ENCODE data around the gene CPNE6.
"Not testable (repeated sequence)": the region's sequence is repeated elsewhere in the genome, so short reads cannot be mapped to it uniquely, and the experiment has no call there.

The CPNE6 gene

DNA sequence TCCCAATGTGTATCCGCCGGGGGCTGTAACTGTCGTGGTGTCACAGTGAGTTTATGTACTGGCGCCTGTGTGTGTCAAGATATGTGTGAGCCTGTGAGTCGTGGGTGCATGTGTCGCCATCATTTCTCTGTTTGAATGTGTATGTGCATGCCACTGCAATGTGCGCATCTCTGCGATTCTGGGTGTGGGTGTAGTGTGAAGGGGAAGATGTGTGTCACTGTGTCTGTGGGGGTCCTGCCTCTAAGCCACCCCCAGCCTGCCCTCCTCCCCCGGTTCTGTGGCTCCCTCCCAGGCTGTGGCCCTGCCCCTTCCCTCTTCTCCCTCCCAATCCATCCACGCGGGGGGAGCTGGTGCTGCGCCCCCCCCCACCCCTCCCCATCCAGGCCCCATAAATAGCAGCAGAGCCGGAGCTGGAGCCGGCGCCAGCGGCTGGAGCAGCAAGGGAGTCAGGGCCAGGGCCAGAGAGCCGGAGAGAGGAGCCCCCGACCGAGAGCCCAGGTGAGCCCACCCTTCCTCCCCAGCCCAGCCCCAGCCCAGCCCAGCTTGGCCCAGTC, at the start of gene CPNE6:
Gene CPNE6, plus strand, starts transcription at position 419 of the 554 bp plus-strand sequence. CDS start 1,375 bp downstream, outside the sequence.
- DNase-seq: no peak

DNA sequence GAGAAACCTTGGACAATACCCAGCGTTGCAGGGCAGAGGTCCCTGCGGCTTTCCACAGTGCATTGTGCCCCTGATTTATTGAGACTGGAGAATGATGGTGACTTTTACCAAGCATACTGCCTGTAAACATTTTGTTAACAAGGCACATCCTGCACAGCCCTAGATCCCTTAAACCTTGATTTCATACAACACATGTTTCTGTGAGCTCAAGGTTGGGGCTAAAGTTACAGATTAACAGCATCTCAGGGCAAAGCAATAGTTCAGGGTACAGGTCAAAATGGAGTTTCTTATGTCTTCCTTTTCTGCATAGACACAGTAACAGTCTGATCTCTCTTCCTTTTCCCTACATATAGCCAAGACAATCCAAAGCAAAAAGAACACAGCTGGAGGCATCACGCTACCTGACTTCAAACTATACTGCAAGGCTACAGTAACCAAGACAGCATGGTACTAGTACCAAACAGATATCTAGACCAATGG, 46.4 kb upstream of the CPNE6 start:
- not testable (repeated sequence) for DNase-seq

DNA sequence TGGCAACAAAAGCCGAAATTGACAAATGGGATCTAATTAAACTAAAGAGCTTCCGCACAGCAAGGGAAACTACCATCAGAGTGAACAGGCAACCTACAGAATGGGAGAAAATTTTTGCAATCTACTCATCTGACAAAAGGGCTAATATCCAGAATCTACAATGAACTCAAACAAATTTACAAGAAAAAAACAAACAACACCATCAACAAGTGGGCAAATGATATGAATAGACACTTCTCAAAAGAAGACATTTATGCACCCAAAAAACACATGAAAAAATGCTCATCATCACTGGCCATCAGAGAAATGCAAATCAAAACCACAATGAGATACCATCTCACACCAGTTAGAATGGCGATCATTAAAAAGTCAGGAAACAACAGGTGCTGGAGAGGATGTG, 41.7 kb upstream of the CPNE6 start:
- DNase-seq: not testable (repeated sequence)

DNA sequence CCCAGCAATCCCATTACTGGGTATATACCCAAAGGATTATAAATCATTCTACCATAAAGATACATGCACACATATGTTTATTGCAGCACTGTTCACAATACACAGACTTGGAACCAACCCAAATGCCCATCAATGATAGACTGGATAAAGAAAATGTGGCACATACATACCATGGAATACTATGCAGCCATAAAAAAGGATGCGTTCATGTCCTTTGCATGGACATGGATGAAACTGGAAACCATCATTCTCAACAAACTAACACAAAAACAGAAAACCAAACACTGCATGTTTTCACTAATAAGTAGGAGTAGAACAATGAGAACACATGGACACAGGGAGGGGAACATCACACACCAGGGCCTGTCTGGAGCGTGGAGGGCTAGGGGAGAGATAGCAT, 40.0 kb upstream of the CPNE6 start:
- DNase-seq: not testable (repeated sequence)

DNA sequence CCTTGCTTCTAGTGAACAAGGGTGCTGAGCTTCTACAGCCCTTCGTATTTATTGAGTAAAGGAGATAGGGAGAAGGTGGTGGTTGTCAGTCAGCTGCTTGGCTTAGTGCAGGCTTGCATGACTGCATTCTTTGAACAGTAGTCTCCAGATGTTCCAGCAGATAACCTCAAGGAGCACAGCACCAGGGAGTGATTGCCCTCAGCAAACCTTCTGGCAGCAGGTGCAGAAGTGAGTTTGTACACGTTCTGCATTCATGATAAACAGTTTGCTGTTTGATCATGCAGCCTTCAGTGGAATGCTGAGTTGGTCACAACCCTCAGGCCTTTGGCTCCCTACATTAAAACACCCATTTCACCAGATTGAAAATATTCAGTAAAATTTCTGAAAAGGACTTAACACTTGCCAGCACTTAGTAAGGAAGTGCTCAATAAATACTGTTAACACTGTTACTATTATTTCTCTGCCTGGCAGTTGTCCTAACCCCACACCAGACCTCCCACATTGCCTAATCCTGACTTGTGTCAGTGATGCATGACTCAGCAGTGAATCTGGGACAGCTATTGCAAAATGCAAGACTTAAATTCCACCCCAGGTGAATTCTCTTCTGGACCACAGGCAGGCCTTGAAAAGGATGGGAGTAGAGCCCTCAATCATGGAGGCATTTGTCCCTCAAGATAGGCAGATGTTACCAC, 38.5 kb upstream of the CPNE6 start:
- DNase-seq: no peak

DNA sequence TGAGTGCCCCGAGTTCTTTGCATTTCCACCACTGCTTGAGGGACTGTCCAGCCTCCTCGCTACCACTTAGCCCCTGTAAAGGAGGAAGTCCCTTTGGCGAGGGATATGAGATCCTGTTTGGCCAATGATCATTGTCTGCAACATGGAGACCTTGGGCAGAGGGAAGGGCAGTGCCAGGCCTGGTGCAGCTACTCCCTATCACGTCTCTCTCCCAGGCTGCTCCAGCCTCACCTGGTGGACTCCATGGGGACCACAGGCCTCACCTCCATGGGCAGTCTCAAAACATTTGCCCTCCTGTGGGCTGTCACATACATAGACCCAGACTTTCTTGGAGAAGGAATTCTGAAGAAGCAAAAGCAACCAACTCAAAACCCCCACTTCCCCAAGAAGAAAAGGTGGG, 35.6 kb upstream of the CPNE6 start:
- not testable (repeated sequence) for DNase-seq

DNA sequence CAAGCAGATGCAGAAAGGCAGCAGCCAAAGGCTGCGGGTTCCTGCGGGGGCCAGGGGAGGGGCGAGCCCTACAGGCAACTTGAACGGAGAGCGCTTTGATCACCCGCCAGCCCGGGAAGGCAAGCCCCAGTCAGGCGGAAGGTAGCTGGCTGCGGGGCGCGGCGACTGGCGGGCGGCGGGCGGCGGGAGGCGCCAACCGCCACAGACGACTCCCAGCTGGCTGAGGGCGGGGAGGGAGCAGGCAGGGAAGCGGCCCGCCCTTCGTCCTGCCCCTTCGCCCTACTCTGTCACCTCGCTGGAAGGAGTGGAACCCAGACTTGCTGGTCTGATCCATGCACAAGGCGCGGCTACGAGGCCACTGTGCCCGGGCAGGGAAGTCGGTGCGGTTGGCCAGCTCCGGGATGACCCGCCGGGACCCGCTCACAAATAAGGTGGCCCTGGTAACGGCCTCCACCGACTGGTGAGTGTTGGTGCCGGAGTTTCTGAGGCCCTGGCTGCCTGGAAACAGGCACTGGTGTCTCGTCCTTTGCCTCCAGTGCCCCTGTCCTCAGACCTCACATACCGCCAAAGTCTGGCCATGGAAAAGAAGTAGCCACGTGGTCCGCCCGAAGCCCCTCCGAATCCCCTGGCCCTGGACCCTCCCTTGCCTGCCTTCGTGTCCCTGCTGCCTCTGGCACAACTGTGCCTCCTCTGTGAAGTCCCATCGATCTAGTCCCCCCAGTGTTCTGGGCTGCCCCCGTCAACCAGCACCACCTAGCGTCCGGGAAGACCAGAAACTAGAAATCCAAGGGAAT, 35.0 kb upstream of the CPNE6 start:
- DNase-seq: peak; percentile 70

DNA sequence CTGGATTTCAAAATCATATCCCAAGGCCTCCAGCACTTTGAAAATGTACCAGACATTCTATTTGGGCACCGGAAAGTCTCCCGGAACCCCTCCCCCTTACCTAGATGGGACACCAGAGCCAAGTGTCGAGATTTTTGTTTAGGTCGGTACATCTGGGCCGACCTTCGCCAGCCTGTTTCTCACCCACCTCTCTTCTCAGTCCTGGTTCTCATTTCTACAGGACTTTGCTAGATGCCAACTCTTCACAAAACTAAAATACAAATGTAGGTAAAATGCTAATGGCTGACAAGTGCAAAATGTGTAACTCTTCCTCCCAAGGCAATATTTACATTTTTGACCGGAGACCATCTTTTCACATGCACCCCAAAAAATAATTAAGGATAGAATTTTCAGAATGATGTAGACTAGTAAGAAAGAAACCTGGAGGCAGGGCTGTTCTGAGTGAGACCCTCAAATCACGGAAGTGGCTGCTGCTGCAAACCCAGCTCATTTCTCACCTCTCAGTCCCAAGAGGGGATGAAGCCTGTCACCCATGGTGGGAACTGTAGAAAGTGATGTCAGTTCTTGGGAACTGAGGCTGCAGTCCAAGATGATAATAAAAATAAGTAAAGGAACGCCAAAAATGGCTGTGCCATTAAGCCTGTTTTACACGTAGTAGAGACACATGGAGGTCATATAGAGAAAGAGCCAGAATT, 34.3 kb upstream of the CPNE6 start:
- DNase-seq: not testable (repeated sequence)

DNA sequence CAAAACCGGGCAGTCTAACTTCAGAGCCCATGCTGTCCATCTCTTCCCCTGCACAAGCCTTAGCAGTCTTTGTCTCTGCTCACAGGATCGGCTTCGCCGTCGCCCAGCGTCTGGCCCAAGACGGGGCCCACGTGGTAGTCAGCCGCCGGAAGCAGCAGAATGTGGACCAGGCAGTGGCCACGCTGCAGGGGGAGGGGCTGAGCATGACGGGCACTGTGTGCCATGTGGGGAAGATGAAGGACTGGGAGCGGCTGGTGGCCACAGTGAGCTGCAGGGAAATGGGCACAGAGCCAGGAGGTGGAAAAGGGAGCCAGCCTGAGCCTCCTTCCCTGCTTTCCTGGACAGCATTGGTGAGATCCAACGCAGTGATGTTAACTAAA, 33.7 kb upstream of the CPNE6 start:
- DNase-seq: no peak

DNA sequence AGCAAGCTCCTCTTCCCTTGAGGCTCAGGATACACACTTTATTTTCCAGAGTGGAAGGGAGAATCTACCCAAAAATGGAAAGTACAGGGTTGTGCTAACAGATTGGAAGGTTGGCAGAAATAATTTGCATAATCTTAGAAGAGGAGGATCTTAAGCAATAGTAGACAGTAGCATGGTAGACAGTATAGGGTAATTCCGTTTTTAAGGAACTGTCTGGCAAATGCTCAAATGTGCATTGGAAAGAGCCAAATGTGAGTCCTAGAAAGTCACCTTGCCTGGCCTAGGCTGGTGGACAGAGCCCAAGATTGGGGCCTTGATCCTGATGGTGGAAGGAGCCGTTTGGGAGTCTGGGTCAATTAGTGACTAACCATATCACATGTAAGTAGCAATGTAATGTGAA, 32.7 kb upstream of the CPNE6 start:
- DNase-seq: no peak

DNA sequence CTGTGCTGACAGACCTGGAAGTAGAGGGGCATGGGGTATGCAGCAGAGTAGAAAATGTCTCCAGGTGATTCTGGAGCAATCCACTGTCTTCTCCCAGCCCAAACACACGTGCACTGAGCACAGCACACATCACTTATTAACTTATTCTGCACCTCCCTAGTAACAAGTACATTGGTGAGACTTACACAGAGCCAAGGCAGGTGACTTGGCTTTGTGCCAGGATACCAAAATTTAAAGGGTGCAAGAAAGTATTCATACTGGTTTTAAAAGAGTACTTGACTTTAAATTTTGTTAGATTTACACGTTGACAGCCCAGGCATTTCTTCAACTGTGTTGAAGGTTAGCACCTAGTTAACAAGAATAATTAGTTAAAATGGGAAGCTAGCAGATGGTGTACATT, 30.7 kb upstream of the CPNE6 start:
- DNase-seq: no peak

DNA sequence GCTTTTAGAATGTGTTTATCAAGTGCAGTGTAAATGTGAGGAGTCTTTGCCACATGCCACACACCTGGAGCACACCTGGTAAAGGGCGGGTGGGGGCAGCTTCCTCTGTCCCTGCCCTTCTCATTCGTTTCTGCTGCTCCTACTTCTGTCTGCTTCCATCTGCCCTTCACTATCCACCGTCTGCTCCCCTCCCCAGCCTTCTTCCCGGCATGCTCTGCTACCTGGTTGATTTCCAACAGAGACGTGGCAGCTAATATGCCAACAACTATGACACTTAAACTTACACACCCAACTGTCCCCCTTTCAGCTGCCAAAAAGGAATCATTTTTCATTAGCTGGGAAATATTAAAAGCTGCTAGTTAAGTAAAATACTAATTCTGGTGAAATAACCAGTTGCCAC, 28.6 kb upstream of the CPNE6 start:
- DNase-seq: no peak

DNA sequence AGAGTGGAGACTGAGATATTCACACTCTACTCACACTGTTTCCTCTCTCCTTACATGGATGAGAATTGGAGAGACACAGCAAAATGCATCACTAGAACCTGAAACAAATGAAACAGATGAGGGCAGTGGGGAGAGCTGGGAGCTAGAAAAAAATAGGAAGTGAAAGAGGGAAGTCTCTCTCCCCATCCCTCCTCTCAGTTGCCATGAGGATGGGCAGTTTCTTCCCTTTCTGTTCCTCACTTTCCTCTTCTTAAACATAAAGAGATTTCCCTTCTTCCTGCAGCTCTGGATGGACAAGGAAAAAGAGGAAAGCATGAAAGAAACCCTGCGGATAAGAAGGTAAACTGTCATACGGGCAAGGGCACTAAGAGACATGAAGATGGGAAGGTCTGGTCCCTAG, 22.4 kb upstream of the CPNE6 start:
- DNase-seq: not testable (repeated sequence)

DNA sequence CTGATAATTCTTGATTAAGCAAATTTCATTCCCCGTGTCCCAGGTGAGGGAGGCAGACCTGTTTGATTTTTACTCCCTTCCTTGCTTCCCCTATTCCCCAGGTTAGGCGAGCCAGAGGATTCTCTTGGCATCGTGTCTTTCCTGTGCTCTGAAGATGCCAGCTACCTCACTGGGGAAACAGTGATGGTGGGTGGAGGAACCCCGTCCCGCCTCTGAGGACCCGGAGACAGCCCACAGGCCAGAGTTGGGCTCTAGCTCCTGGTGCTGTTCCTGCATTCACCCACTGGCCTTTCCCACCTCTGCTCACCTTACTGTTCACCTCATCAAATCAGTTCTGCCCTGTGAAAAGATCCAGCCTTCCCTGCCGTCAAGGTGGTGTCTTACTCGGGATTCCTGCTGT, 20.6 kb upstream of the CPNE6 start:
- not testable (repeated sequence) for DNase-seq

DNA sequence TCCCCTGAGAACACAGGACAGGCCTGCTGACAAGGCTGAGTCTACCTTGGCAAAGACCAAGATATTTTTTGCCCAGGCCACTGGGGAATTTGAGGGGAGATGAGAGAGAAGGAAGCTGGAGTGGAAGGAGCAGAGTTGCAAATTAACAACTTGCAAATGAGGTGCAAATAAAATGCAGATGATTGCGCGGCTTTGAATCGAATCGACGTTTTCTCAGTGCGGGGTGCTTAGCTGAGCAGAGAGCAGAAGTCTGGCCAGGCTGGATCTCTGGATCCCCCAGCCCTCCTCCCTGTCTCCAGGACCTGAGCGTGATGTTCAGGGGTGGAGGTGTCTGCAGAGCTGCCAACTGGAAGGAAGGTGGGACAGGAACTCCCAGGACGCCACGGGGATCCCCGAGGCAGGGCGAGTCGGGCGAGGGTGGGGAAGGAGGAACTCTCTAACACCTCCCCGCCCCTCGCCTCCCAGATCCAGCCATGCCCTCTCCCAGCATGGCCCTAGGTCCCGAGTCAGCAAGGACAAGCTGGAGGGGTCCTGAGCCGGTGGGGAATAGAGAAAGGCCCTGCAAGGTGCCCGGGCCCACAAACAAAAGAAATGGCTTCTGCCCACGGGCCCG, 20.1 kb upstream of the CPNE6 start:
- DNase-seq: no peak

DNA sequence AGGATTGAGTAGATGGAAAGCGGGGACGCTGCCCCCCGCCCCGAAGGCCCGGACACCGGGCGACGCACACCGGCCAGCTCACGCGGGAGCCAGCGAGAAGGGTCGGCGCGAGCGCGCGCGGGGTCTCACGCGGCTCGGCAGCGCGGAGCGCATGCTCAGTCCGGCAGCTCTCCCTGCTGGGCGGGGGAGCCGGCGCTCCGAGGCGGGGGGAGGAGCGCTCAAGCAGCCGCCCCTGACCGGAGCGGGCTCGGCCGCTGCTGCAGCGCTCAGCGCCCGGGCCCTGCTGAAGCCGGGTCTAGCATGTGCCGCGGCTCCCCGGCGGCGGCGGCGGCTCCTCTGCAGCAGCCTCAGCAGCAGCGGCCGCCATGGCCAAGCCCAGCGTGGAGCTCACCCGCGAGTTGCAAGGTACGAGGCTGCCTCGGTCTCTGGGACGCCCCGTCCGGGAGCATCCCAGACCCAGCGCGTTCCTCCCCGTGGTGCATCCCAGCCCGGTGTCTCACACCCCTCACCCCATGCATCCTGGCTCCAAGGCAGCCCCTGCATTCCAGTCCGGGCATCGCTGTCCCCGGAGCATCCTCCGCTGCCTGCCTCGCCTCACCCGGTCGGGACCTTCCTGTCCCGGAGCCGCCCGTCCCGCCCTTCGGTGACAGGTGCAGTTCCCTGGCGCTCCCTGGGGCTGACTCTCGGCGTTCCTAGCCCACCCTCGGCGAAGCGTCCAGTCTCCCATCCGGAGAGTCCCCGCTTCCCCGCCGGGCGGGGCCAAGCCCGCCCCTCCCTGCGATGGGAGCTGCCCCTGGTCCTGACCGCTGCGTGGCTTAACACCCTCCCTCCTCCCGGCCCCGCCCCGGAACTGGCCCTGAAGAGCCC, 19.3 kb upstream of the CPNE6 start, which contains the start of gene CARMIL3:
Gene CARMIL3, plus strand, starts transcription at position 221 of the 867 bp plus-strand sequence. Its CDS starts 145 bp downstream, at position 366.
- DNase-seq: peak; percentile 65

DNA sequence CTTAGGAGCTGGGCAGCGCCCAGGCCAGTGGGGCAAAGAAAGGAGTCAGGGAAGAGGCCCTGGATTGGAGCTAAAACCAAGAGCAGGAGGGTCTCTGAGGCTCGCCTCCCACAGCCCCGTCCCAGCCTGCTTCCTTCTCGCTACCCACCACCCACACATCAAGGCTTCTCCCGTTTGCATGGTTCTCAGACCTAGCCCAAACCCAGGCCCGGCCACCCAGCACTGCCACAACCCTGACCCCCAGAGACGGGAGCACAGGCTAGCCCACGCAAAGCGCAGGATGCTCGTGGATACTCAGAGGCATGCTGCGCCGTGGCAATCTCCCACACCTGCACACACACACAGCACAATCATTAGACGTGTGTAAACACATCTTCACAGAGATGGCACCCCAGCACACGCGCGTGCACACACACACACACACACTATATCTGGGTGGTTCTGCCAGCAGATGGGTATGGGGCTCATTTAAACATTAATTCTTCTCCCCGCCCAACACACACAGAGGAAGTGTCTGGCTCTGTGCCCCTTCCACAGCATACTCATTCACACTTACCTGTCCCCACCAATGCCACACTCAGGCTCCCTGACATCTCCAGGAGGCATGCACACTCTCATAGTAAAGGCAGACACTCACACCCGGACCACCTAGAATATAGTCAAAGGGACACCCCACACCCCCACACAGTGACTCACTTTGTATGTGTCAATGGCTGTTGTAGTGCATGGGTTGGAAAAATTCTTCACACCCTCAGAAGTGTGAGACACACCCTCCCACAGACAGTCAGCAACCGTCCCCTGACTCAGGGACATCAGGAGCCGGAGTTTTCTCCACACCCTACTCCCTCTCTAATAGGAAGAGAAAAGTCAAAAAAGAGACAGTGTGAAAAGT, 18.5 kb upstream of the CPNE6 start:
- DNase-seq: peak; percentile 37

DNA sequence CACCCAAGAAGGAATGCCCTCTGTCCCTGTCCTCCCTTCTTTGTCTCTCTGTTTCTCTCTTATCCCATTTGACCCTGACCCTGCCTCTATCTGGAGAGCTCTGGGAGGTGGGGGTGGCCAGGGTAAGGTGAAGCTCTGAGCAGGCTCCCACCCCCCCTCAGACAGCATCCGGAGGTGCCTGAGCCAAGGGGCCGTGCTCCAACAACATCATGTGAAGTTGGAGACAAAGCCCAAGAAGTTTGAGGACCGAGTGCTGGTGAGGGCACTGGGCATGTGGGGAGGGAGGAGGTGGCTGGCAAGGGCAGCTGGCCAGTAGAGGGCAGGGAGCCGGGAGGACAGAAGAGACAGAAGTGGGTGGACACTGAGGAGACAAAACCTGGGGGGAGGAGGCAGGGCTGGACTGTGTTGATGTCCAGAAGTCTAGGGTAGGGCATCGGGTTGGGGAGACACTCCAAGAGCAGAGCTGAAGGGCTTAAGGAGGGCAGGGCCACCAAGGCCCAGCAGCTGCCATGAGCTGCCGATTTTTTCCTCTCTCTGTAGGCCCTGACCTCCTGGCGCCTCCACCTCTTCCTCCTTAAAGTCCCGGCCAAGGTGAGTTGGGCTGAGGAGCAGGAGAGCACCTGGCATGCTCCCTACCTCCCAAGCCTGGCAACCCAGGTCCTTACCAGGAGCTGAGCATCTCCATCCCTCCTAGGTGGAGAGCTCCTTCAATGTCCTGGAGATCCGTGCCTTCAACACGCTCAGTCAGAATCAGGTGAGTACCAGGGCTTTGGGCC, 17.6 kb upstream of the CPNE6 start:
- DNase-seq: no peak

DNA sequence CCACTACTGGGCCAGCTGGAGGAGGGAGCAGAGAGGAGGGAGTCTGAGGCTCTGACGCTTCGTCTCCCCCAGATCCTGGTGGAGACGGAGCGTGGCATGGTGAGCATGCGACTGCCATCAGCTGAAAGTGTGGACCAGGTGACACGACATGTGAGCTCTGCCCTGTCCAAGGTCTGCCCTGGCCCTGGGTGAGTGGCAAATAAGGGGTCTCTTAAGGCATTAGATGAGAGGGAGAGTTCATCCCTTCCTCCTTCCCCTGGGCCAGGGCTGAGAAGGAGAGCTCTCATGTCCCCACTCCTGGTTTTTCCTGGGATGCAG, 17.1 kb upstream of the CPNE6 start:
- DNase-seq: no peak

DNA sequence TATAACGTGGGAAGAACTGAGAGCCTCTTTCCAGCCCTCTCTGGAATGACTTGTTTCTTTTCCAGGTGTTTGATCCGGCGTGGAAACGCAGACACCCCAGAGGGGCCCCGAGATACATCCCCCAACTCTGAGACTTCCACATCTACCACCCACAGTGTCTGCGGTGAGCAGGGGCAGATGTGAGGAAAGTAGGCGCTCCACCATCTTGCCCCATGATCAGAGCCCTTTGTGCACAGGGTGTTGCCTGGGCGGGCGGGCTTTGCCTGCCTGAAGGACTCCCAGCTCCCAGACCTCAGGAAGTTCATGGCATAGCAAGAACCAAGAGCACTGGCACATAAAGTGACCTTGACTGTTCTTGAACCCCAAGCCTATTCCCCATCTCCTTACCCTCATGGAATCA, 16.7 kb upstream of the CPNE6 start:
- no peak for DNase-seq

Measured in CD4-positive, alpha-beta T cell treated with Interleukin-12 subunit alpha and Interleukin-12 subunit beta, for 1 hour (primary cell).